Ovary (tissue), 9 donors: ENCODE data around the gene CRTAC1. TPM values are rescaled to one million over a fixed set of nuclear protein-coding genes. Genes with fewer than 3 reads are reported as not detected.

Experiments used
- DNase-seq, 5 donors: peaks; one replicate each; pipeline ENCODE4 v3.0.0-alpha.2; 2019 to 2020
- H3K27ac ChIP-seq, 2 donors: fragments of 200-600 bp; one replicate each; pipeline versions ENCODE4 v1.5.1 to v1.8.0; 2019 to 2022
- H3K27me3 ChIP-seq: fragments of 200-600 bp; one replicate; pipeline ENCODE4 v1.8.0; 2022
- H3K36me3 ChIP-seq: fragments of 200-600 bp; sonication (generic); one replicate; pipeline ENCODE4 v1.5.1; 2019
- H3K4me1 ChIP-seq: one replicate; pipeline ENCODE4 v1.8.1; 2013; ENCODE audit warnings: mild to moderate bottlenecking, moderate library complexity; ENCODE audit not compliant: insufficient read depth
- H3K4me3 ChIP-seq: fragments of 200-600 bp; sonication (generic); one replicate; pipeline ENCODE4 v1.5.1; 2017
- H3K9me3 ChIP-seq, 2 donors: fragments of 200-600 bp in 1 of 2; sonication (generic) in 1 of 2; one replicate each; pipeline versions ENCODE4 v1.5.1 to v1.8.1; 2013 to 2019; ENCODE audit warnings: mild to moderate bottlenecking in 1 of 2, moderate library complexity in 1 of 2
- CTCF ChIP-seq, 3 donors: fragments of 450-650 bp in 2 of 3; fragments of 200-600 bp in 1 of 3; IDR thresholded peaks; one replicate each; pipeline versions ENCODE4 v1.5.1 to v1.8.0; 2016 to 2022; ENCODE audit warnings: antibody characterized with exemption in 3 of 3, mild to moderate bottlenecking in 1 of 3
- EP300 ChIP-seq: sonication (generic); formaldehyde crosslinking; IDR thresholded peaks from one replicate; pipeline ENCODE4 v1.6.1; 2017; ENCODE audit warnings: antibody characterized with exemption
- POLR2A ChIP-seq: fragments of 450-650 bp; IDR thresholded peaks from one replicate; pipeline ENCODE4 v1.6.1; 2017; ENCODE audit warnings: antibody characterized with exemption, mild to moderate bottlenecking, moderate library complexity
- WGBS, 3 donors: extraction: QIAGEN DNeasy Blood & Tissue Kit in 1 of 3; methylation state at CpG; one replicate each; pipeline versions ENCODE4 v1.1.5 to v1.1.7; 2013 to 2017; 5-methylcytosine and 5-hydroxymethylcytosine counted together
- intact Hi-C, 4 donors: fragments of 100-400 bp; cut with DNase I; formaldehyde crosslinking; loops; one replicate each; pipeline versions ENCODE4 v1.11.0 to v1.15.1; 2022 to 2023
- polyA plus RNA-seq, 2 donors: library from polyadenylated mRNA; stranded (reverse); fragments of 200-250 nt in 1 of 2; fragments of 350-450 nt in 1 of 2; fragmentation: Illumina TruSeq in 1 of 2; extraction: RNeasy Lipid Tissue Mini Kit (QIAGEN cat#74804) in 1 of 2; gene quantifications; one replicate each; pipeline ENCODE4 v1.2.3, GENCODE V29; 2013 to 2014
- total RNA-seq, 7 donors: library from RNA; depleted of rRNA in 2 of 7; stranded (reverse); fragments of >200 nt in 2 of 7; fragmentation: NEBNext Ultra II Directional in 3 of 7; extraction: Animal tissue kit (Norgen Biotek cat#: 25700) in 3 of 7; gene quantifications; one replicate each; pipeline versions ENCODE4 v1.1.0 to v1.2.4, GENCODE V29; 2016 to 2023
- donor health status: DM: no; HTN: no; CAD: no; lungs with moderate emphysema.
- donor health status: DM: no; HTN: no; CAD: no.
- donor health status: Bipolar disorder and iron deficiency.
- donor health status: DM: yes; HTN: yes; CAD: no.
- donor health status: DM: no; HTN: no; CAD: no.
- donor health status: DM: yes; HTN: yes; CAD: no.

Gene CRTAC1
- total and polyA plus RNA-seq, 9 donors = 0.13 to 19.5 (median 1.6) TPM

DNA sequence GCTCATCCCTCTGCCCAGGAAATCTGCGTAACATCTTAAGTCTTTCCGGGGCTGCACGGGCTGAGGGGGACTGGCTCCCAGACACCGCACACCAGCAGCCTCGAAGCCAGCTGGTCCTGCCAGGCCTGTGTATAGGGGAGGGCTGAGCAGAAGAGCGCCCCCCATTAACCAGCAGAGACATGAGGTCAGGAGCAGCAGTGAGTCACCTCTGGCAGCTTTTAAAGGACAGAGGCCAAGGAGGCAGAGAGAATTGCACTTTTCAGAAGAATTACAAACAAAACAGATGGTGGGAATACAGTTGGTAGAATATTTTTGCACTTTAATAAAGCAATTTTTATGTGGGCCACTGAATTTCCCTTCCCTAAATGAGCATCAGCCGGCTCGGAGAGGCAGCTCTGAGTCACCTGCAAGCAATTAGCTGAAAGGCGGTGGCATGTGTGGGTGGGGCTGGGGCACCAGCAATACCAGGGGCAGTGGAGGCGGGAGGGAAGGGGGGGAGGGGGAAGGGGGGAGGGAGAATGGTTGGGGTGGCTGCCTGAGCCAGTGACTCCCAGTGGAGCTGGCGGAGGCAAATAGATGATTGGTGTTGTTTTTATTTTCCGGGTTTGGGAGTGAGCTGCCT is 141.7 kb downstream of the CRTAC1 start:
- DNase-seq = no peak
- 25 to 39% (median 29%) methylated on average over 12 of the region's 12 CpGs for WGBS, 3 donors
- intact Hi-C loops = no loop called here

DNA sequence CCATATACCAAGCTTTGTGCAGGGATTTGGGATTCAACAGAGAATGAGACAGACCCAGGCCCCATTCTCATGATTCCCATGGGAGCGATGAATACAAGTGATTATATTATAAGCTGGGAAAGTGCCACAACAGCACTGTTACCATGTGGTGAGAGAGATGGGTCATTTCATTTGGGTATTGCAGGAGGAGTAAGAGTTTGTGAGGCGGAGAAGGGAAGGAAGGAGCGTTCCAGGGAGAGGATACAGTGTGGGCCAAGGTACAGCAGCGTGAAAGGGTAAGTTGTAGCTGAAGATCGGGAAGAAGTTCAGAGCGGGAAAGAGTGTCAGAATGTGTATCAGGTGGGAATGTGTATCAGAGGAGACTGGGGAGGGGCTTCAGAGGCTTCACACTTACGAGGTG is 142.3 kb downstream of the CRTAC1 start:
- intact Hi-C loops = no loop called here
- Histone ChIP-seq H3K36me3 (no peaks in the 10 kb centered on the region), H3K27me3 (no peaks in the 10 kb centered on the region), H3K9me3 (no peaks in the 10 kb centered on the region), H3K4me3 (no peak overlapping the region), H3K27ac (no peak overlapping the region), H3K4me1 (no peaks in the 10 kb centered on the region)
- DNase-seq = no peak
- TF ChIP-seq CTCF (IDR thresholded peaks at IDR 0.05) (no peak), EP300 (no peak), POLR2A (no peak)
- WGBS, 3 donors = 85 to 90% (median 87%) methylated on average over 7 of the region's 7 CpGs

More for the DNA sequence above, 141.7 kb downstream of the CRTAC1 start:
- H3K9me3 ChIP-seq = no peaks in the 10 kb centered on the region
- H3K36me3 ChIP-seq = no peaks in the 10 kb centered on the region
- no peaks in the 10 kb centered on the region for H3K27me3 ChIP-seq
- TF ChIP-seq EP300 (no peak), CTCF (IDR thresholded peaks at IDR 0.05) (no peak), POLR2A (no peak)
- no peak overlapping the region for H3K4me3 ChIP-seq
- no peak overlapping the region for H3K27ac ChIP-seq
- no peaks in the 10 kb centered on the region for H3K4me1 ChIP-seq

GRCh38 chr10:97887399-97887798 is 143.0 kb downstream of the CRTAC1 start:
- Histone ChIP-seq H3K4me3 (no peak overlapping the region), H3K4me1 (no peaks in the 10 kb centered on the region), H3K36me3 (no peaks in the 10 kb centered on the region), H3K27me3 (no peaks in the 10 kb centered on the region), H3K9me3 (no peaks in the 10 kb centered on the region), H3K27ac (no peak overlapping the region)
- TF ChIP-seq POLR2A (no peak), CTCF (IDR thresholded peaks at IDR 0.05) (no peak), EP300 (no peak)
- WGBS, 3 donors = 81 to 82% (median 82%) methylated on average over 6 of the region's 6 CpGs
- no peak for DNase-seq
- intact Hi-C loops = no loop called here

- intact Hi-C loops = no loop called here
- Histone ChIP-seq H3K36me3 (no peaks in the 10 kb centered on the region), H3K27me3 (no peaks in the 10 kb centered on the region), H3K4me3 (no peak overlapping the region), H3K4me1 (no peaks in the 10 kb centered on the region), H3K9me3 (no peaks in the 10 kb centered on the region), H3K27ac (no peak overlapping the region)
- WGBS, 3 donors = 32 to 35% (median 33%) methylated on average over 5 of the region's 5 CpGs
- no peak for DNase-seq
- TF ChIP-seq CTCF (IDR thresholded peaks at IDR 0.05) (no peak), EP300 (no peak), POLR2A (no peak)
These were observed 144.1 kb downstream of the CRTAC1 start for GRCh38 chr10:97886286-97886685.
